Thoracic aorta (tissue), 2 donors: ENCODE data around the gene HLA-E. TPM values are rescaled to one million over a fixed set of nuclear protein-coding genes. Genes with fewer than 3 reads are reported as not detected.
A peak's percentile ranks its signal among the peaks of the same experiment; 100 is the strongest.

Source experiments
- ATAC-seq: fragments of 150-250 bp; one replicate; pipeline ENCODE4 v1.8.0; 2017; ENCODE audit warnings: low read depth; ENCODE audit not compliant: insufficient number of reproducible peaks, low FRiP score
- DNase-seq: peaks from one replicate; pipeline ENCODE4 v3.0.0-alpha.2; 2020; ENCODE audit warnings: low spot score
- H3K27ac ChIP-seq, 2 donors: fragments of 200-600 bp; sonication (generic); 1 replicate in 1 of 2; 2 replicates in 1 of 2; pipeline ENCODE4 v1.5.1; 2016; ENCODE audit warnings: mild to moderate bottlenecking in 2 of 2, moderate library complexity in 2 of 2
- H3K27me3 ChIP-seq: fragments of 200-600 bp; sonication (generic); replicated peaks from 2 replicates; pipeline ENCODE4 v1.6.0; 2016; ENCODE audit warnings: mild to moderate bottlenecking; ENCODE audit not compliant: insufficient read depth
- H3K36me3 ChIP-seq: fragments of 200-600 bp; sonication (generic); one replicate; pipeline ENCODE4 v1.5.1; 2016
- H3K4me1 ChIP-seq, 2 donors: fragments of 200-600 bp; sonication (generic); 1 replicate in 1 of 2; 2 replicates in 1 of 2; pipeline versions ENCODE4 v1.5.1 to v1.6.0; 2016; ENCODE audit warnings: low read depth in 2 of 2, mild to moderate bottlenecking in 1 of 2; ENCODE audit not compliant: control insufficient read depth in 1 of 2
- H3K4me3 ChIP-seq: fragments of 200-600 bp; sonication (generic); 2 replicates; pipeline ENCODE4 v1.5.1; 2016; ENCODE audit warnings: mild to moderate bottlenecking
- H3K9me3 ChIP-seq: fragments of 200-600 bp; sonication (generic); 2 replicates; pipeline ENCODE4 v1.5.1; 2016
- total RNA-seq, 2 donors: library from RNA; depleted of rRNA; stranded (reverse); fragments of >200 nt; gene quantifications; one replicate each; pipeline versions ENCODE4 v1.1.0 to v1.2.3, GENCODE V29; 2016
- TF ChIP-seq, protein P1 (sequence below): fragments of 200-600 bp; sonication (generic); IDR thresholded peaks from one replicate; pipeline ENCODE4 v1.5.1; 2019; ENCODE audit warnings: antibody characterized with exemption

The HLA-E gene
- total RNA-seq, 2 donors from 2014 or later, result 507 to 602 TPM

DNA sequence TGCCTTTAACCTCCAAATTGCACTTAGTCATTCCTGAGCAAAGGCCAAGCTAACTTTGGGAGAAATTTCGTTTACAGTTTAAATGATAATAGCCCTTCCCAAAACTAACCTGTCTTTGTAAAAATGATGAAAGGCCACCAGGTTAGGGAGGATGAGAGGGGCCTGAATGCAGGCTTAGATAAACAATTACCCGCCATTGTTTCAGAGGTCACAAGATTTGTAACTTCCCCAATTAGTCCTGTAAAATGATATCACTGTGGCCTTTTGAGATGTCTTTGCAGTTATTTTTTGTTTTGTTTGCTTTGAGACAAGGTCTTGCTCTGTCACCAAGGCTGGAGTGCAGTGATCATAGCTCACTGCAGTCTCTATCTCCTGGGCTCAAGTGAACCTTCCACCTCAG, 40.7 kb downstream of the HLA-E start:
- H3K4me3 ChIP-seq, result no peak overlapping the region
- no peaks in the 10 kb centered on the region for H3K27me3 ChIP-seq
- TF ChIP-seq, protein P1, sequence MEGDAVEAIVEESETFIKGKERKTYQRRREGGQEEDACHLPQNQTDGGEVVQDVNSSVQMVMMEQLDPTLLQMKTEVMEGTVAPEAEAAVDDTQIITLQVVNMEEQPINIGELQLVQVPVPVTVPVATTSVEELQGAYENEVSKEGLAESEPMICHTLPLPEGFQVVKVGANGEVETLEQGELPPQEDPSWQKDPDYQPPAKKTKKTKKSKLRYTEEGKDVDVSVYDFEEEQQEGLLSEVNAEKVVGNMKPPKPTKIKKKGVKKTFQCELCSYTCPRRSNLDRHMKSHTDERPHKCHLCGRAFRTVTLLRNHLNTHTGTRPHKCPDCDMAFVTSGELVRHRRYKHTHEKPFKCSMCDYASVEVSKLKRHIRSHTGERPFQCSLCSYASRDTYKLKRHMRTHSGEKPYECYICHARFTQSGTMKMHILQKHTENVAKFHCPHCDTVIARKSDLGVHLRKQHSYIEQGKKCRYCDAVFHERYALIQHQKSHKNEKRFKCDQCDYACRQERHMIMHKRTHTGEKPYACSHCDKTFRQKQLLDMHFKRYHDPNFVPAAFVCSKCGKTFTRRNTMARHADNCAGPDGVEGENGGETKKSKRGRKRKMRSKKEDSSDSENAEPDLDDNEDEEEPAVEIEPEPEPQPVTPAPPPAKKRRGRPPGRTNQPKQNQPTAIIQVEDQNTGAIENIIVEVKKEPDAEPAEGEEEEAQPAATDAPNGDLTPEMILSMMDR, result no peak
- ATAC-seq (no peak), DNase-seq (no peak)
- no peaks in the 10 kb centered on the region for H3K9me3 ChIP-seq
- H3K27ac ChIP-seq, result no peak overlapping the region
- no peaks in the 10 kb centered on the region for H3K36me3 ChIP-seq
- no peaks in the 10 kb centered on the region for H3K4me1 ChIP-seq

DNA sequence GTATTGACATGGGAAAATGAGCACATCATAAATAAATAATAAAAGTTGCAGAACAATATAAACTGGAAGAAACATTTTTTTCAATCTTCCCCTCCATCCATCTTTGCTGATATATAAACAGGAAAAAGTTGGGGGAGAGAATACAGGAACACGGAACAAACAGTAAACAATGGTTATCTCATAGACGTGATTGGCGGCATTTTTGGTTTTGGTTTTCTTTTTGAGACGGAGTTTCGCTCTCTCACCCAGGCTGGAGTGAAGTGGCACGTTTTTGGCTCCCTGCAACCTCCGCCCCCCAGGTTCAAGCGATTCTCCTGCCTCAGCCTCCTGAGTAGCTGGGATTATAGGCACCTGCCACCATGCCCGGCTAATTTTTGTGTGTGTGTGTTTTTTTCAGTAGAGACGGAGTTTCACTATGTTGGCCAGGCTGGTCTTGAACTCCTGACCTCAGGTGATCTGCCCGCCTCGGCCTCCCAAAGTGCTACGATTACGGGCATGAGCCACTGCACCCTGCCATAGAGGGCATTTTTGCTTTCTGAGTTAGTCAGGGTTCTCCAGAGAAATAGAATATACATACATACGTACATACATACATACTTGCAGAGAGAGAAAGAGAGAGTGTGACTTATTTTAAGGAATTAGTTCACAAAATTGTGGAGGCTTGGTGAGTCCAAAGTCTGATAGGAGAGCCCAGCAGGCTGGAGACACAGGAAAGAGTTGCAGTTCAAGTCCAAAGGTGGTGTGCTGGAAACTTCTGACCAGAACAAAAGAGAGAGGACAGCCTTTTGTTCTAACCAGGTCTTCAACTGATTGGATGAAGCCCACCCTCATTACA, 44.4 kb downstream of the HLA-E start:
- H3K9me3 ChIP-seq, result no peaks in the 10 kb centered on the region
- H3K4me1 ChIP-seq, result no peaks in the 10 kb centered on the region
- TF ChIP-seq, protein P1, result no peak
- H3K27ac ChIP-seq, result no peak overlapping the region
- DNase-seq (no peak), ATAC-seq (no peak)
- no peaks in the 10 kb centered on the region for H3K27me3 ChIP-seq
- no peaks in the 10 kb centered on the region for H3K36me3 ChIP-seq
- H3K4me3 ChIP-seq, result no peak overlapping the region

DNA sequence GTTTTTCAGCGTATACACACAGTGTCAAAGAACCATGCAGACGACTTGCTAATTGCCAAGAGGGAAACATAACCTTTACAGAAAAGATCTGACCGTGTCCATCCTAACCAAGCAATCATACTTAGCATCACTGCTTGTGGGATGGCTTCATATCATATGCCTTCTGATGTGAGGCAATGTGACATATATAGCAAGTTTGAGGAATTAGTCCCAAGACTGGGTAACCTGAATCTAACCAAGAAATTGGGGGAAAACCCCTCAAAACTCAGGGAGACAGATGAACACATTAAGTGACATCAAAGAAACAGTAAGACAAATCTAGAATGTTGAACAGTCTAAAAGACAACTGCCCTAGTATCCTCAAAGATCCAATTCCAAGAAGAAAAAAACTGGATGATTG, 48.6 kb downstream of the HLA-E start:
- H3K27ac ChIP-seq, result no peak overlapping the region
- no peak for DNase-seq
- H3K27me3 ChIP-seq, result no peaks in the 10 kb centered on the region
- ATAC-seq, result no peak
- TF ChIP-seq, protein P1, result no peak
- H3K9me3 ChIP-seq, result no peaks in the 10 kb centered on the region
- peaks cover 0 to 8% of the 10 kb centered on the region in 2 donors for H3K4me1 ChIP-seq
- H3K36me3 ChIP-seq, result no peaks in the 10 kb centered on the region
- H3K4me3 ChIP-seq, result no peak overlapping the region

DNA sequence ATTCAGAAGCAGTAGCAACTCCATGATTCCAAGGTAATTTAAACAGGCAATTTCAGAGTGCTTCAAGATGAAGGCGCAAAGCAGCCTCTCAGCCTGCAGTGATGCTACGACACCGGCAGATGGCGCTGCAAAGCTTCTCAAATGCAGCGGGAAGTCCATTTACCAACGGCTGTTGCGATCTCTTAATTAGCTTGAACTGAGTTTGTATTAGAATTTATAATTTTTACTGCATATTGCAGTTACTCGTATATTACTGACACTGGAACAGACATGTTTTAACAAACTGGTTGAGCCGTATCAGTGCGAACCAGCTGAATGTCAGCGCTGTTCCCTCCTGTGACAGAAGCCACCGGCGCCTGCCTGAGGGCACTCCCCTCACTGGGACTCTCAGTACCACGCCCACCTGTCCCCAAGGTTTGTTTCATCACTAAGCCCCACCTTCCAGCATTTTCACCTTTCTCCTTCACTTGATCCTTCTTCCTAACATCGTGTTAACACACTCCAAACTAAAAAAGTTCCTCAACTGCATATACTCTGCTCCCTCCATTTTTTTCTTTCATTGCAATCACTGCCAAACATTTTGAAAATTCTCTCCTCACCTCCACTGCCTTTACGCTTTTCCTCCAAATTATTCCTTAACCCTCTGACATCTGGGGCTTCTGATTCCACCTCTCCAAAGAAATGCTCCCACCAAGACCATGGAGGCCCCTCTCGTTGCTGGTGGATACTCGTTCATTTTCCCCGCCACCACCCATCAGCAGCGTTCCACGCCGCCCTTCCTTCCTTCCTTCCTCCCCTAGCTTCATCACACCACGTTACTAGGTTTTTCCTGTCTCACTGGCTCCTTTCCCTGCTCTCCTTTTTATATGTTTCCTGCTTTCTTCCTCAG, 52.5 kb downstream of the HLA-E start:
- Histone ChIP-seq H3K27ac (no peak overlapping the region), H3K27me3 (no peaks in the 10 kb centered on the region), H3K36me3 (peaks cover 10% of the 10 kb centered on the region), H3K4me1 (peaks cover 0 to 8% of the 10 kb centered on the region in 2 donors), H3K4me3 (peak overlapping the region; percentile 61), H3K9me3 (no peaks in the 10 kb centered on the region)
- no peak for DNase-seq
- no peak for ATAC-seq
- TF ChIP-seq, protein P1, result peak; percentile 94

DNA sequence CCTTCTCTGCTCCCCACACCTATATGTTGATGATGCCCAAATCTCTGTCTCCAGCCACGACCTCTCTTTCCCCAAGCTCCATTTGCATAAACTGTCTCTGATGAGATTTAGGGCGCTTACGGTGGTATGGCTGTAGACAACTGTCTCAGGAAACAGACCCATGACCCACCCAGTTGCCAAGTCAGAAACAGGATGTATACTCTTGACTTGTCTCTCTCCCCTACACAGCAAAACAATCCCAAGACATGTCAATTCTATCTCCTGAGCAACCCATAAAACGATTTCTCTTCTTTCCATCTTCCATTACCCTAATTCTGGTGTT, 53.1 kb downstream of the HLA-E start:
- H3K4me3 ChIP-seq, result no peak overlapping the region
- peaks cover 0 to 8% of the 10 kb centered on the region in 2 donors for H3K4me1 ChIP-seq
- H3K27me3 ChIP-seq, result no peaks in the 10 kb centered on the region
- peaks cover 14% of the 10 kb centered on the region for H3K36me3 ChIP-seq
- no peak for ATAC-seq
- TF ChIP-seq, protein P1, result no peak
- DNase-seq, result no peak
- no peak overlapping the region for H3K27ac ChIP-seq
- H3K9me3 ChIP-seq, result no peaks in the 10 kb centered on the region
